Lower leg skin (tissue), 3 donors: ENCODE data around the gene SQSTM1.

ENCODE experiments used
- CTCF ChIP-seq, 3 donors: fragments of 450-650 bp; IDR thresholded peaks; one replicate each; pipeline ENCODE4 v1.5.1; 2016; ENCODE audit warnings: antibody characterized with exemption in 3 of 3, mild to moderate bottlenecking in 3 of 3, moderate library complexity in 2 of 3
- POLR2A ChIP-seq, 2 donors: fragments of 450-650 bp; IDR thresholded peaks; one replicate each; pipeline ENCODE4 v1.6.1; 2016 to 2017; ENCODE audit warnings: antibody characterized with exemption in 2 of 2, mild to moderate bottlenecking in 1 of 2, moderate library complexity in 1 of 2

- TF ChIP-seq POLR2A (IDR thresholded peaks at IDR 0.05) (no peak), CTCF (IDR thresholded peaks at IDR 0.05) (no peak)
Measured at GRCh38 chr5:179872828-179873575, 52.3 kb downstream of the SQSTM1 start.
